Activated naive CD4-positive, alpha-beta T cell treated with anti-CD3 and anti-CD28 coated beads, Interleukin-2, amount 50 U/mL, for 72 hours (primary cell): Measurements from ENCODE around the gene PTGIS. TPM values are rescaled to one million over a fixed set of nuclear protein-coding genes. Genes with fewer than 3 reads are reported as not detected.

Experiments
- ATAC-seq, 2 donors: fragments of 150-1000 bp; cut with Tn5 transposase; 2 replicates each; pipeline ENCODE4 v1.10.0; 2021; ENCODE audit warnings: mild to moderate bottlenecking in 2 of 2, moderate library complexity in 2 of 2
- DNase-seq, 2 donors: peaks; one replicate each; pipeline ENCODE4 v3.0.0; 2021 to 2022; ENCODE audit warnings: low spot score in 2 of 2
- H3K27ac Mint-ChIP-seq, 2 donors: one replicate each; pipeline ENCODE4 v1.8.0; 2022; ENCODE audit warnings: mild to moderate bottlenecking in 2 of 2, mixed read lengths in 2 of 2
- H3K36me3 Mint-ChIP-seq, 2 donors: one replicate each; pipeline ENCODE4 v1.8.0; 2022; ENCODE audit warnings: mixed read lengths in 2 of 2
- H3K9me3 Mint-ChIP-seq, 2 donors: one replicate each; pipeline ENCODE4 v1.8.0; 2022; ENCODE audit warnings: mixed read lengths in 2 of 2
- total RNA-seq, 2 donors: library from RNA; stranded (reverse); gene quantifications; one replicate each; pipeline ENCODE4 v1.2.3, GENCODE V29; 2022

Gene PTGIS
- total RNA-seq, 2 donors from 2014 or later, result 0.60 to 1.0 TPM

- no peak for DNase-seq
- no peaks in the 10 kb centered on the region for H3K36me3 Mint-ChIP-seq
- ATAC-seq, result no peak
- no peaks in the 10 kb centered on the region for H3K9me3 Mint-ChIP-seq
- H3K27ac Mint-ChIP-seq, result no peak overlapping the region
These were observed 35.5 kb downstream of the PTGIS start for GRCh38 chr20:49532285-49532946.

- H3K27ac Mint-ChIP-seq, result no peak overlapping the region
- no peaks in the 10 kb centered on the region for H3K36me3 Mint-ChIP-seq
- H3K9me3 Mint-ChIP-seq, result peaks cover 0 to 3% of the 10 kb centered on the region in 2 donors
- no peak for DNase-seq
- ATAC-seq, result no peak
These were observed 38.5 kb downstream of the PTGIS start for GRCh38 chr20:49529470-49529869.

GRCh38 chr20:49526568-49526967 lies 41.4 kb downstream of the PTGIS start:
- no peak for DNase-seq
- Mint-ChIP-seq H3K9me3 (peaks cover 0 to 14% of the 10 kb centered on the region in 2 donors), H3K27ac (no peak overlapping the region), H3K36me3 (peaks cover 0 to 6% of the 10 kb centered on the region in 2 donors)
- ATAC-seq, result no peak

GRCh38 chr20:49526056-49526455 lies 41.9 kb downstream of the PTGIS start:
- H3K27ac Mint-ChIP-seq, result no peak overlapping the region
- peaks cover 0 to 6% of the 10 kb centered on the region in 2 donors for H3K36me3 Mint-ChIP-seq
- ATAC-seq (no peak), DNase-seq (no peak)
- H3K9me3 Mint-ChIP-seq, result peaks cover 0 to 14% of the 10 kb centered on the region in 2 donors

GRCh38 chr20:49523767-49524360 lies 44.1 kb downstream of the PTGIS start:
- peaks cover 0 to 14% of the 10 kb centered on the region in 2 donors for H3K9me3 Mint-ChIP-seq
- ATAC-seq (no peak), DNase-seq (no peak)
- H3K36me3 Mint-ChIP-seq, result peaks cover 0 to 6% of the 10 kb centered on the region in 2 donors
- no peak overlapping the region for H3K27ac Mint-ChIP-seq

- peaks cover 0 to 6% of the 10 kb centered on the region in 2 donors for H3K36me3 Mint-ChIP-seq
- no peak overlapping the region for H3K27ac Mint-ChIP-seq
- ATAC-seq, result no peak
- peaks cover 0 to 14% of the 10 kb centered on the region in 2 donors for H3K9me3 Mint-ChIP-seq
- no peak for DNase-seq
These were observed 46.6 kb downstream of the PTGIS start for GRCh38 chr20:49521356-49521755.

GRCh38 chr20:49519777-49520359 lies 48.1 kb downstream of the PTGIS start:
- ATAC-seq (no peak), DNase-seq (no peak)
- H3K9me3 Mint-ChIP-seq, result peaks cover 0 to 13% of the 10 kb centered on the region in 2 donors
- peaks cover 0 to 6% of the 10 kb centered on the region in 2 donors for H3K36me3 Mint-ChIP-seq
- H3K27ac Mint-ChIP-seq, result no peak overlapping the region

- ATAC-seq (no peak), DNase-seq (no peak)
- peaks cover 0 to 6% of the 10 kb centered on the region in 2 donors for H3K36me3 Mint-ChIP-seq
- H3K27ac Mint-ChIP-seq, result no peak overlapping the region
- H3K9me3 Mint-ChIP-seq, result peaks cover 0 to 11% of the 10 kb centered on the region in 2 donors
These were observed 48.7 kb downstream of the PTGIS start for GRCh38 chr20:49519212-49519712.

GRCh38 chr20:49518576-49518975 lies 49.4 kb downstream of the PTGIS start:
- DNase-seq (no peak), ATAC-seq (no peak)
- peaks cover 0 to 11% of the 10 kb centered on the region in 2 donors for H3K9me3 Mint-ChIP-seq
- peaks cover 0 to 6% of the 10 kb centered on the region in 2 donors for H3K36me3 Mint-ChIP-seq
- H3K27ac Mint-ChIP-seq, result no peak overlapping the region

- H3K27ac Mint-ChIP-seq, result no peak overlapping the region
- H3K36me3 Mint-ChIP-seq, result no peaks in the 10 kb centered on the region
- peaks cover 0 to 7% of the 10 kb centered on the region in 2 donors for H3K9me3 Mint-ChIP-seq
- ATAC-seq (no peak), DNase-seq (no peak)
These were observed 50.2 kb downstream of the PTGIS start for GRCh38 chr20:49517805-49518100.

GRCh38 chr20:49516916-49517804 lies 50.8 kb downstream of the PTGIS start:
- H3K9me3 Mint-ChIP-seq, result peaks cover 0 to 4% of the 10 kb centered on the region in 2 donors
- no peak for DNase-seq
- no peaks in the 10 kb centered on the region for H3K36me3 Mint-ChIP-seq
- ATAC-seq, result no peak
- H3K27ac Mint-ChIP-seq, result no peak overlapping the region

GRCh38 chr20:49515586-49515985 lies 52.4 kb downstream of the PTGIS start:
- Mint-ChIP-seq H3K9me3 (no peaks in the 10 kb centered on the region), H3K36me3 (no peaks in the 10 kb centered on the region), H3K27ac (no peak overlapping the region)
- ATAC-seq, result no peak
- no peak for DNase-seq

- DNase-seq (no peak), ATAC-seq (no peak)
- no peaks in the 10 kb centered on the region for H3K36me3 Mint-ChIP-seq
- H3K27ac Mint-ChIP-seq, result no peak overlapping the region
- no peaks in the 10 kb centered on the region for H3K9me3 Mint-ChIP-seq
These were observed 54.4 kb downstream of the PTGIS start for GRCh38 chr20:49513517-49513916.

- Mint-ChIP-seq H3K9me3 (no peaks in the 10 kb centered on the region), H3K27ac (no peak overlapping the region), H3K36me3 (no peaks in the 10 kb centered on the region)
- no peak for ATAC-seq
- DNase-seq, result no peak
These were observed 54.9 kb downstream of the PTGIS start for GRCh38 chr20:49513009-49513408.

- ATAC-seq (no peak), DNase-seq (no peak)
- no peak overlapping the region for H3K27ac Mint-ChIP-seq
- no peaks in the 10 kb centered on the region for H3K36me3 Mint-ChIP-seq
- no peaks in the 10 kb centered on the region for H3K9me3 Mint-ChIP-seq
These were observed 56.0 kb downstream of the PTGIS start for GRCh38 chr20:49511788-49512525.

GRCh38 chr20:49510562-49511122 lies 57.3 kb downstream of the PTGIS start:
- no peaks in the 10 kb centered on the region for H3K9me3 Mint-ChIP-seq
- H3K27ac Mint-ChIP-seq, result no peak overlapping the region
- DNase-seq (no peak), ATAC-seq (no peak)
- H3K36me3 Mint-ChIP-seq, result no peaks in the 10 kb centered on the region
